ENCODE data around the gene CREM. TPM values are rescaled to one million over a fixed set of nuclear protein-coding genes. Genes with fewer than 3 reads are reported as not detected.
A peak's percentile ranks its signal among the peaks of the same experiment; 100 is the strongest.
"Not testable (repeated sequence)": the region's sequence is repeated elsewhere in the genome, so short reads cannot be mapped to it uniquely, and the experiment has no call there.

The CREM gene
- total RNA-seq (41.4 TPM), polyA plus RNA-seq (ENCODE audit: insufficient read depth in 1 of 8, insufficient read length in 8 of 8, low replicate concordance in 1 of 8) (10 to 100 TPM; 48.6 to 58.6 (median 52.6) TPM)
- long read RNA-seq, donor 1, partial matches to known transcripts: 0 of 8 reads
- long read RNA-seq, donor 1, other reads (novel, unspliced or antisense): 0 of 8 reads
- long read RNA-seq, donor 2, partial matches to known transcripts: 0 of 1 reads
- long read RNA-seq, donor 2, other reads (novel, unspliced or antisense): 0 of 1 reads
- long read RNA-seq, donor 3, partial matches to known transcripts: 0 of 20 reads
- long read RNA-seq, donor 3, other reads (novel, unspliced or antisense): 0 of 20 reads
- long read RNA-seq, donor 4, partial matches to known transcripts: 0 of 4 reads
- long read RNA-seq, donor 4, other reads (novel, unspliced or antisense): 0 of 4 reads
- long read RNA-seq, donor 5, transcript CREM-211 (4 exons, 1,207 nt): major isoform, 6 of 33 reads
- long read RNA-seq, donor 5, transcript CREM-218 (3 exons, 1,416 nt): major isoform, 6 of 33 reads
- long read RNA-seq, donor 5, transcript CREM-241 (4 exons, 1,074 nt): minor isoform, 5 of 33 reads
- long read RNA-seq, donor 5, partial matches to known transcripts: 0 of 33 reads
- long read RNA-seq, donor 5, other reads (novel, unspliced or antisense): 0 of 33 reads
- long read RNA-seq, donor 6, transcript CREM-218 (3 exons, 1,416 nt): major isoform, 9 of 41 reads
- long read RNA-seq, donor 6, transcript CREM-211 (4 exons, 1,207 nt): major isoform, 9 of 41 reads
- long read RNA-seq, donor 6, partial matches to known transcripts: 0 of 41 reads
- long read RNA-seq, donor 6, other reads (novel, unspliced or antisense): 0 of 41 reads
- long read RNA-seq, donor 7, transcript CREM-218 (3 exons, 1,416 nt): major isoform, 6 of 24 reads
- long read RNA-seq, donor 7, partial matches to known transcripts: 0 of 24 reads
- long read RNA-seq, donor 7, other reads (novel, unspliced or antisense): 0 of 24 reads
- long read RNA-seq, donor 8, transcript CREM-242 (3 exons, 469 nt): major isoform, 5 of 27 reads
- long read RNA-seq, donor 8, partial matches to known transcripts: 5 of 27 reads
- long read RNA-seq, donor 8, other reads (novel, unspliced or antisense): 0 of 27 reads
- long read RNA-seq, donor 9, transcript CREM-230 (3 exons, 626 nt): major isoform, 5 of 16 reads
- long read RNA-seq, donor 9, transcript CREM-211 (4 exons, 1,207 nt): major isoform, 5 of 16 reads
- long read RNA-seq, donor 9, partial matches to known transcripts: 0 of 16 reads
- long read RNA-seq, donor 9, other reads (novel, unspliced or antisense): 0 of 16 reads
- long read RNA-seq, donor 10, transcript CREM-218 (3 exons, 1,416 nt): major isoform, 6 of 25 reads
- long read RNA-seq, donor 10, partial matches to known transcripts: 0 of 25 reads
- long read RNA-seq, donor 10, other reads (novel, unspliced or antisense): 0 of 25 reads
- long read RNA-seq, donor 11, partial matches to known transcripts: 0 of 13 reads
- long read RNA-seq, donor 11, other reads (novel, unspliced or antisense): 0 of 13 reads

- DNase-seq: peak; percentile 98
- Histone ChIP-seq H3K4me1 (ENCODE audit: control insufficient read depth, insufficient read depth, low read length) (peaks cover 9% of the 10 kb centered on the region), H3K36me3 (ENCODE audit: control insufficient read depth, insufficient read depth, low read length) (no peaks in the 10 kb centered on the region), H3K4me3 (ENCODE audit: low read length) (peak within 1 kb of the TSS; percentile 90), H3K9me3 (replicated peaks; ENCODE audit: control insufficient read depth, low read depth, low read length) (no peaks in the 10 kb centered on the region), H3K27ac (ENCODE audit: low read length) (peak within 1 kb of the TSS; percentile 100), H3K27me3 (ENCODE audit: control insufficient read depth, insufficient read depth, low read length) (no peaks in the 10 kb centered on the region)
- WGBS (ENCODE audit: insufficient coverage): under 1% methylated on average over 57 of the region's 80 CpGs
Measured at GRCh38 chr10:35126530-35127288, at the start of gene CREM. Gene CREM, plus strand, starts transcription at chr10:35126846. Its CDS starts 10,990 bp downstream, at chr10:35137836.

GRCh38 chr10:35079265-35079664 is 47.4 kb upstream of the CREM start:
- H3K4me3 ChIP-seq (ENCODE audit: low read length): no peak overlapping the region
- H3K27ac ChIP-seq (ENCODE audit: low read length): no peak overlapping the region
- H3K4me1 ChIP-seq (ENCODE audit: control insufficient read depth, insufficient read depth, low read length): no peaks in the 10 kb centered on the region
- peaks cover 6% of the 10 kb centered on the region for H3K9me3 ChIP-seq (replicated peaks; ENCODE audit: control insufficient read depth, low read depth, low read length)
- H3K27me3 ChIP-seq (ENCODE audit: control insufficient read depth, insufficient read depth, low read length): no peaks in the 10 kb centered on the region
- no peak for DNase-seq
- WGBS (ENCODE audit: insufficient coverage): 100% methylated on average over 1 of the region's 4 CpGs
- no peaks in the 10 kb centered on the region for H3K36me3 ChIP-seq (ENCODE audit: control insufficient read depth, insufficient read depth, low read length)

- no CpG with 5 or more reads among the region's 3 CpGs for WGBS (ENCODE audit: insufficient coverage)
- H3K9me3 ChIP-seq (replicated peaks; ENCODE audit: control insufficient read depth, low read depth, low read length): peaks cover 7% of the 10 kb centered on the region
- DNase-seq: no peak
- no peaks in the 10 kb centered on the region for H3K4me1 ChIP-seq (ENCODE audit: control insufficient read depth, insufficient read depth, low read length)
- H3K36me3 ChIP-seq (ENCODE audit: control insufficient read depth, insufficient read depth, low read length): no peaks in the 10 kb centered on the region
- no peaks in the 10 kb centered on the region for H3K27me3 ChIP-seq (ENCODE audit: control insufficient read depth, insufficient read depth, low read length)
- H3K4me3 ChIP-seq (ENCODE audit: low read length): no peak overlapping the region
- H3K27ac ChIP-seq (ENCODE audit: low read length): no peak overlapping the region
Measured at GRCh38 chr10:35079763-35080162, 46.9 kb upstream of the CREM start.

GRCh38 chr10:35080261-35080660 is 46.4 kb upstream of the CREM start:
- 80% methylated on average over 1 of the region's 1 CpG for WGBS (ENCODE audit: insufficient coverage)

GRCh38 chr10:35083242-35083641 is 43.4 kb upstream of the CREM start:
- Histone ChIP-seq H3K4me1 (ENCODE audit: control insufficient read depth, insufficient read depth, low read length) (peaks cover 2% of the 10 kb centered on the region), H3K27ac (ENCODE audit: low read length) (no peak overlapping the region), H3K36me3 (ENCODE audit: control insufficient read depth, insufficient read depth, low read length) (no peaks in the 10 kb centered on the region), H3K4me3 (ENCODE audit: low read length) (no peak overlapping the region), H3K27me3 (ENCODE audit: control insufficient read depth, insufficient read depth, low read length) (no peaks in the 10 kb centered on the region), H3K9me3 (replicated peaks; ENCODE audit: control insufficient read depth, low read depth, low read length) (peaks cover 7% of the 10 kb centered on the region)
- WGBS (ENCODE audit: insufficient coverage): no CpG with 5 or more reads among the region's 1 CpG
- no peak for DNase-seq

More at GRCh38 chr10:35080261-35080660, 46.4 kb upstream of the CREM start:
- not testable (repeated sequence) for H3K27ac ChIP-seq (ENCODE audit: low read length); H3K4me3 ChIP-seq (ENCODE audit: low read length); H3K36me3 ChIP-seq (ENCODE audit: control insufficient read depth, insufficient read depth, low read length); H3K4me1 ChIP-seq (ENCODE audit: control insufficient read depth, insufficient read depth, low read length); DNase-seq; H3K9me3 ChIP-seq (replicated peaks; ENCODE audit: control insufficient read depth, low read depth, low read length); H3K27me3 ChIP-seq (ENCODE audit: control insufficient read depth, insufficient read depth, low read length)

- H3K4me1 ChIP-seq (ENCODE audit: control insufficient read depth, insufficient read depth, low read length): peaks cover 12% of the 10 kb centered on the region
- peak overlapping the region; percentile 93 for H3K4me3 ChIP-seq (ENCODE audit: low read length)
- WGBS (ENCODE audit: insufficient coverage): 0% methylated on average over 10 of the region's 27 CpGs
- no peaks in the 10 kb centered on the region for H3K36me3 ChIP-seq (ENCODE audit: control insufficient read depth, insufficient read depth, low read length)
- peak overlapping the region; percentile 93 for H3K27ac ChIP-seq (ENCODE audit: low read length)
- H3K9me3 ChIP-seq (replicated peaks; ENCODE audit: control insufficient read depth, low read depth, low read length): no peaks in the 10 kb centered on the region
- no peaks in the 10 kb centered on the region for H3K27me3 ChIP-seq (ENCODE audit: control insufficient read depth, insufficient read depth, low read length)
- DNase-seq: peak; percentile 45
Measured at GRCh38 chr10:35089611-35090161, 37.0 kb upstream of the CREM start.

GRCh38 chr10:35090162-35090954 is 36.3 kb upstream of the CREM start, which contains the start of gene CUL2:
Gene CUL2, minus strand, starts transcription at chr10:35090341. Its CDS starts 19,024 bp downstream, at chr10:35071317.
- peaks cover 12% of the 10 kb centered on the region for H3K4me1 ChIP-seq (ENCODE audit: control insufficient read depth, insufficient read depth, low read length)
- H3K4me3 ChIP-seq (ENCODE audit: low read length): peak within 1 kb of the TSS; percentile 93
- WGBS (ENCODE audit: insufficient coverage): under 1% methylated on average over 38 of the region's 59 CpGs

GRCh38 chr10:35091994-35092790 is 34.5 kb upstream of the CREM start:
- no peaks in the 10 kb centered on the region for H3K9me3 ChIP-seq (replicated peaks; ENCODE audit: control insufficient read depth, low read depth, low read length)
- no peaks in the 10 kb centered on the region for H3K36me3 ChIP-seq (ENCODE audit: control insufficient read depth, insufficient read depth, low read length)
- peaks cover 10% of the 10 kb centered on the region for H3K4me1 ChIP-seq (ENCODE audit: control insufficient read depth, insufficient read depth, low read length)
- WGBS (ENCODE audit: insufficient coverage): 100% methylated on average over 6 of the region's 11 CpGs
- no peak overlapping the region for H3K27ac ChIP-seq (ENCODE audit: low read length)
- peak; percentile 3 for DNase-seq
- H3K27me3 ChIP-seq (ENCODE audit: control insufficient read depth, insufficient read depth, low read length): peaks cover 4% of the 10 kb centered on the region
- no peak overlapping the region for H3K4me3 ChIP-seq (ENCODE audit: low read length)

More at GRCh38 chr10:35090162-35090954, 36.3 kb upstream of the CREM start, which contains the start of gene CUL2:
- no peaks in the 10 kb centered on the region for H3K36me3 ChIP-seq (ENCODE audit: control insufficient read depth, insufficient read depth, low read length)
- DNase-seq: peak; percentile 98
- H3K9me3 ChIP-seq (replicated peaks; ENCODE audit: control insufficient read depth, low read depth, low read length): no peaks in the 10 kb centered on the region
- peak within 1 kb of the TSS; percentile 93 for H3K27ac ChIP-seq (ENCODE audit: low read length)
- no peaks in the 10 kb centered on the region for H3K27me3 ChIP-seq (ENCODE audit: control insufficient read depth, insufficient read depth, low read length)

All from muscle of leg (tissue), 16 donors.